Activated naive CD8-positive, alpha-beta T cell (primary cell): Measurements from ENCODE around the gene INPP4B.
"Not testable (repeated sequence)": the region's sequence is repeated elsewhere in the genome, so short reads cannot be mapped to it uniquely, and the experiment has no call there.

Experiments used
- H3K27ac Mint-ChIP-seq: one replicate; pipeline ENCODE4 v1.8.0; 2021; ENCODE audit warnings: mixed read lengths
- H3K27me3 Mint-ChIP-seq: one replicate; pipeline ENCODE4 v1.8.0; 2021; ENCODE audit warnings: mixed read lengths
- H3K36me3 Mint-ChIP-seq: one replicate; pipeline ENCODE4 v1.8.0; 2021; ENCODE audit warnings: mixed read lengths
- H3K4me1 Mint-ChIP-seq: one replicate; pipeline ENCODE4 v1.8.0; 2021; ENCODE audit warnings: low read depth, mixed read lengths
- H3K4me3 Mint-ChIP-seq: one replicate; pipeline ENCODE4 v1.8.0; 2021; ENCODE audit warnings: mild to moderate bottlenecking, mixed read lengths
- H3K9me3 Mint-ChIP-seq: one replicate; pipeline ENCODE4 v1.8.0; 2021; ENCODE audit warnings: low read depth, mixed read lengths

The INPP4B gene

DNA sequence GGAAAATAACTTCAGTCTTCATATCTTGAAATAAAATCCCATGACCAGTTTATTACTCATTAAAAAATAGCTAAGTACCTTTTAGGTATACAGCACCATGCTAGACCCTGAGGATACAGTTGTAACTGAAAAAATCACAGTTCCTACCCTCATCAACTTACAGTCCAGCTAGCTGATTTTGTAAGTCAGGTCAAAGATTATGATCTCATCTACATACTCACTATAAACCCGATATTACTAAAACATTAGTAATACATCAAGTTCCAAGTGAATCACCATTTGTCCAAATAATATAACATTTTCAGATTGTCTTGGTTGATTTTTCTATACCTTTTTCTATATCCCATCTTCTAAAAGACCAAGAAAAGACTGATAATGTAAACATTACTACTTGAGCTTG, 333.9 kb downstream of the INPP4B start:
- H3K27me3 Mint-ChIP-seq = no peaks in the 10 kb centered on the region
- H3K27ac Mint-ChIP-seq = no peak overlapping the region
- no peak overlapping the region for H3K4me3 Mint-ChIP-seq
- no peaks in the 10 kb centered on the region for H3K4me1 Mint-ChIP-seq
- peaks cover 4% of the 10 kb centered on the region for H3K36me3 Mint-ChIP-seq
- no peaks in the 10 kb centered on the region for H3K9me3 Mint-ChIP-seq

DNA sequence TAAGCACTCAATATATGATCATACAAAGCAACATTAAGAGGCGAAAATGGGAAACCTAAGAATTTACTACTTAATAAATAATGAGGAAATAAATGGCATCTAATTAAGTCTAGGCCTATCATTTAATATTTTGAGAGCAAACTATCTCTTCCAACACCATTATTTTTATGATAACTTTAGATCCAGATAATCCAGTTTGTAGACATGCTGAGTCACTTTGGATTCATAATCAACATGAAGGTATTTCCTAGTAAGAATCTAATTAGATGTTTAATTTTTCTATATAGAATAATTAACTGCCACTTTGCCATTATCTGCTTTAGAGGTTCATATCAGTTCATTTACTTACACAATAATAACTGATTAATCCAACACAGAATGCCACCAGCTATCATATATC, 336.2 kb downstream of the INPP4B start:
- Mint-ChIP-seq H3K4me3 (no peak overlapping the region), H3K9me3 (no peaks in the 10 kb centered on the region), H3K36me3 (no peaks in the 10 kb centered on the region), H3K27ac (no peak overlapping the region), H3K4me1 (no peaks in the 10 kb centered on the region), H3K27me3 (no peaks in the 10 kb centered on the region)

DNA sequence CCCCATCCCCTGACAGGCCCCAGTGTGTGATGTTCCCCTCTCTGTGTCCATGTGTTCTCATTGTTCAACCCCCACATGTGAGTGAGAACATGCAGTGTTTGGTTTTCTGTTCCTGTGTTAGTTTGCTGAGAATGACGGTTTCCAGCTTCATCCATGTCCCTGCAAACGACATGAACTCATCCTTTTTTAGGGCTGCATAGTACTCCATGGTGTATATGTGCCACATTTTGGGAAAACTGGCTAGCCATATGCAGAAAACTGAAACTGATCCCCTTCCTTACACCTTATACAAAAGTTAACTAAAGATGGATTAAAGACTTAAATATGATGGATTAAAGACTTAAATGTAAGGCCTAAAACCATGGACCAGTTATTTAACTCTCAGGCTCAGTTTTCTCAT, 336.7 kb downstream of the INPP4B start:
- not testable (repeated sequence) for H3K36me3 Mint-ChIP-seq, H3K27ac Mint-ChIP-seq, H3K27me3 Mint-ChIP-seq, H3K9me3 Mint-ChIP-seq, H3K4me1 Mint-ChIP-seq, H3K4me3 Mint-ChIP-seq

DNA sequence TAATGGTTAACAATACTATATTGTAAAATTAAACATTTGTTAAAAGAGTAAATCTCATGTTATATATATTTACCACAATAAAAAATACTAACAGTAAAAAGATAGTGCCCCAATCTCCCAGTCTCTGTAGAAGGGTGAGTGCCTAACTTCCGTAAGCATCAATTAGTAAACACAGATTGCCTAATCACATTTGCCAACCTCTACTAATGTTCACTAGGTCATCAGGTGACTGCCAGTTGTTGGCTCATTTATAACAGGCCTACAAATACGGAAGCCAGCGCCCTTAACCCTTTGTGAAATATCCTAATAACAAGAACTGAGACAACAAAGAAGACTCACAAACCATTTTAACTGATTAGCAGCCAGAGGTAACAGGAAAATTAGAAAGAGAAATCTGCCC, 345.1 kb downstream of the INPP4B start:
- Mint-ChIP-seq H3K36me3 (peaks cover 2% of the 10 kb centered on the region), H3K4me1 (peaks cover 5% of the 10 kb centered on the region)

DNA sequence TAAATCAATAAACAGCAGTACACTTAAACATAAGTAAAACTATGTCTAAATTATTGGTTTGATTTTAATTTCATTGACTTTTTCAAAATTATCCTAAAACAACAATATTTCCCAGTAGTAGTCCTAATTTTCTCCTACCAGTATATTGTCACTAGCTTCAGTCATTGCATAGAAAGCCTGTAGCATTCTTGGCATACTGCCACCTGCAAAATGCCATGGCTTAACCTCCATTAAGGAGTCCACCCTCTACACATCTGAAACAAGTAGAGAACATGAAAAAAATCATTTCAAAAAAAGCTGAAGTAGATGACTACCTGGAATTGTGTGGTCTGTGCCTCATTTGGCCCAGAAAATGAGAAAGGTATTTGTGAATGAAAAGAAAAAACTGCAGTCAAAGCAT, 348.5 kb downstream of the INPP4B start:
- Mint-ChIP-seq H3K27me3 (no peaks in the 10 kb centered on the region), H3K4me1 (peaks cover 5% of the 10 kb centered on the region), H3K36me3 (peaks cover 2% of the 10 kb centered on the region), H3K9me3 (no peaks in the 10 kb centered on the region), H3K4me3 (no peak overlapping the region), H3K27ac (no peak overlapping the region)

More for the DNA sequence above, 345.1 kb downstream of the INPP4B start:
- Mint-ChIP-seq H3K4me3 (no peak overlapping the region), H3K9me3 (no peaks in the 10 kb centered on the region), H3K27me3 (no peaks in the 10 kb centered on the region), H3K27ac (no peak overlapping the region)

DNA sequence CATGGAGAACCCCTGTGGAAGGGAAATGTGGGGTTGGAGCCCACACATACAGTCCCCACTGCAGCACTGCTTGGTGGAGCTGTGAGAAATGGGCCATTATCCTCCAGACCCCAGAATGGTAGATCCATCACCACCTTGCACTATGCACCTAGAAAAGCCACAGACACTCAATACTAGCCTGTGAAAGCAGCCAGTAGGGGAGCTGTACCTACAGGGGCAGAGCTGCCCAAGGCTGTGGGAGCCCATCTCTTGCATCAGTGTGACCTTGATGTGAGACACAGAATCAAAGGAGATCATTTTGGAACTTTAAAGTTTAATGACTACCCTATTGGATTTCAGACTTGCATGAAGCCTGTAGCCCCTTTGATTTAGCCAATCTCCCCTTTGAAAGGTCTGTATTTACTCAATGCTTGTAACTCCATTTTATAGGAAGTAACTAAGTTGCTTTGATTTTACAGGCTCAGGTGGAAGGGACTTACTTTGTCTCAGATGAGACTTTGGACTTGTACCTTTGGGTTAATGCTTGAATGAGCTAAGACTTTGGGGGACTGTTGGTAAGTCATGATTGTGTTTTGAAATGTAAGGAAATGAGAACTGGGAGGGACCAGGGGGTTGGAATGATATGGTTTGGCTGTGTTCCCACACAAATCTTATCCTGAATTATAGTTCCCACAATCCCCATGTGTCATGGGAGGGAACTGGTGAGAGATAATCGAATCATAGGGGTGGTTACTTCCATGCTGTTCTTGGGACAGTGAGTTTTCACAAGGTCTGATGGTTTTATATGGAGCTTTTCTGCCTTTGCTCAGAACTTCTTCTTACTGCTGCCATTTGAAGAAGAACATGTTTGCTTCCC, 352.6 kb downstream of the INPP4B start:
- Mint-ChIP-seq H3K4me1 (peaks cover 2% of the 10 kb centered on the region), H3K9me3 (peaks cover 5% of the 10 kb centered on the region), H3K27ac (no peak overlapping the region), H3K4me3 (no peak overlapping the region), H3K36me3 (peaks cover 8% of the 10 kb centered on the region), H3K27me3 (no peaks in the 10 kb centered on the region)

DNA sequence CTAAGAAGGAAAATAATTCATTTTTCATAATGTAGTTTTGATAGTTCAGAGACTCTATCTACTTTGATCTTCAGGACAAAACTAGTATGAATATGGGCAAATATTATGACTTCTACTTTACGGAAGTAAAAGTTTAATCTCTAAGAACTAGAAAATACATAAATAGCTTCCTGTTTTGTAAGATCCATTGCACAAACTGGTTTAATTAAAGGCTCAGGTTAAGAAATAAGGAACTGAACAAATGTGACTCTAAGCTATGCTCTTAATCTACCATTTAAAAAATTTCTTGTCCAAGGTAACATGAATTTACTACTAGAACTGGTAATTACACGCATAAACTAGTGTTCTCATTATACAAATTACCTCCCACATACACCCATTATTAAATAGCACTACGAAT, 360.6 kb downstream of the INPP4B start:
- H3K36me3 Mint-ChIP-seq = no peaks in the 10 kb centered on the region
- no peak overlapping the region for H3K27ac Mint-ChIP-seq
- no peaks in the 10 kb centered on the region for H3K27me3 Mint-ChIP-seq
- no peak overlapping the region for H3K4me3 Mint-ChIP-seq
- peaks cover 19% of the 10 kb centered on the region for H3K4me1 Mint-ChIP-seq
- peaks cover 7% of the 10 kb centered on the region for H3K9me3 Mint-ChIP-seq

DNA sequence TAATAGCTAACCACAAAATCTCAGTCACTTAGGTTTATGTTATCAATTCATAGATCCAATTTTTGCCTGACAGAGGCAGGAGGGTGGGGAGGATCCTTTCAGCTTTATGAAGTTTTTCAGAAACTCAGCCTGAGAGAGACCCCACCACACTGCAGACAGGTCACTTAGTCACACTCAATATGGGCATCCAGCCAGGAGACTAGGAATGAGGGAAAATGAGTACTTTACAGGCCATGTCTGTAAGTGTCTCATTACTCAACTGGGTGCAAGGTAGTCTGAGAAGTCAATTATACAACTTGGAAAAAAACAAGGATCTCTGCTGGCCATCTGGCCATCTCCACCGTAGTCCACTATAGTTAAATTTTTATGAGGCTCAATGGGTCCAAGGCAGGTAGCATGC, 365.9 kb downstream of the INPP4B start:
- no peaks in the 10 kb centered on the region for H3K27me3 Mint-ChIP-seq
- no peak overlapping the region for H3K27ac Mint-ChIP-seq
- no peaks in the 10 kb centered on the region for H3K36me3 Mint-ChIP-seq
- peaks cover 18% of the 10 kb centered on the region for H3K4me1 Mint-ChIP-seq
- H3K9me3 Mint-ChIP-seq = peaks cover 4% of the 10 kb centered on the region
- H3K4me3 Mint-ChIP-seq = no peak overlapping the region

DNA sequence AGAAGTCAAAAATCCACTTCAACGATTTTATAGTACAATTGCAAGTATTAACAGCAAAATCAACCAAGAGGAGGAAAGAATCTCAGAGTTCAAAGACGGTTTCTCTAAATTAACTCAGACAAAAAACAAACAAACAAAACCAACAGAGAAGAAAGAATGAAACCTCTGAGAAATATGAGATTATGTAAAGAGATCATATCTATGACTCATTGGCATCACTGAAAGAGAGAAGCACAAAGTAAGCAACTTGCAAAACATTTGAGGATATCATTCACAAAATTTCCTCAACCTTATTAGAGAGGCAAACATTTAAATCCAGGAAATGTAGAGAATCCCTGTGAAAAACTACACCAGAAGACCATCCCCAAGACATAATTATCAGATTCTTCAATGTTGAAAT, 370.4 kb downstream of the INPP4B start:
- Mint-ChIP-seq H3K27ac (no peak overlapping the region), H3K36me3 (no peaks in the 10 kb centered on the region), H3K9me3 (peaks cover 4% of the 10 kb centered on the region), H3K4me3 (no peak overlapping the region), H3K27me3 (no peaks in the 10 kb centered on the region), H3K4me1 (peaks cover 13% of the 10 kb centered on the region)

DNA sequence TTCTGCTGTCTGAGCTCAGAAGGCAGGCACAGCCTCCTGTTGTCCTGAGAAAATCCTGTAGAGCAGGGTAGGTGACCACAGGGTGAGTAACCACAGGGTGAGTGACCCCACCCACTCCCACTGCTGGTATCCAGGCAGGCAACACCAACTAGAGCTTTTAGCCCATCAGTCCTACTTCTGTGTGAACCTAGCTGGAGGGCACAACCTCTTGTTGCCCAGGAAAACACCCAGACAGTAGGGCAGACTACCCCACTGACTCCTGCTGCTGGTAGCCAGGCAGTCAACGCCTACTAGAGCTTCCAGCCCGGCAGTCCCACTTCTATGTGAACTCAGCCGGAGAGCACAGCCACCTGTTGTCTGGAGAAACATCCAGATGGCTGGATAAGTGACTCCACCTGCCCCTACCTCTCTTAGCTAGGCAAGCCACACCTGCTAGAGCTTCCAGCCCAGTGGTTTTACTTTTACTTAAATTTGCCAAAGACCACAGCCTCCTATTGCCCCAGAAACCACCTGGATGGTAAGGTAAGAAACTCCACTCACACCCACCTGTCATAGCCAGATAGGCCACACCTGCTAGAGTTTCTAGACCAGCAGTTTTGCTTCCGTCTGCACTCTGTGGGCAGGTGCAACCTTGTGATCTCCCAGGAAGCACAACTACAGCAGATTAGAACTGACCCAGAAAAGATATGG, 371.6 kb downstream of the INPP4B start:
- Mint-ChIP-seq H3K4me1 (peaks cover 13% of the 10 kb centered on the region), H3K36me3 (no peaks in the 10 kb centered on the region), H3K27ac (no peak overlapping the region), H3K9me3 (peaks cover 4% of the 10 kb centered on the region), H3K4me3 (no peak overlapping the region), H3K27me3 (no peaks in the 10 kb centered on the region)

DNA sequence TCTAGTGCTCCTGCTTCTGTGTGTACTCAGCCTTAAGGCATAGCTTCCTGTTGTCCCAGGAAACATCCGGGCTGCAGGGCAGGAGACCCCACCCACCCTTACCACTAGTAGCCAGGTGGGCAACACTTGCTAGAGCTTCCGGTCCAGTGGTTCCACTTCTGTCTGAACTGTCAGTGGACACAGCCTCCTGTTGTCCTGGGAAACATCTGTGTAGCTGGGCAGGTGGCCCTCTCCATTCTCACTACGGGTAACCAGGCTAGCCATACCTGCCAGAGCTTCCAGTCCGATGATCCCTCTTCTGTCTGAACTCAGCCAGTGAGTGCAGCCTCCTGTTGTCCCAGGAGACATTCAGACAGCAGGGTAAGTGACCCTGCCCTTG, 372.2 kb downstream of the INPP4B start:
- H3K9me3 Mint-ChIP-seq = peaks cover 4% of the 10 kb centered on the region
- H3K27ac Mint-ChIP-seq = no peak overlapping the region
- no peak overlapping the region for H3K4me3 Mint-ChIP-seq
- no peaks in the 10 kb centered on the region for H3K36me3 Mint-ChIP-seq
- H3K27me3 Mint-ChIP-seq = no peaks in the 10 kb centered on the region
- peaks cover 13% of the 10 kb centered on the region for H3K4me1 Mint-ChIP-seq

DNA sequence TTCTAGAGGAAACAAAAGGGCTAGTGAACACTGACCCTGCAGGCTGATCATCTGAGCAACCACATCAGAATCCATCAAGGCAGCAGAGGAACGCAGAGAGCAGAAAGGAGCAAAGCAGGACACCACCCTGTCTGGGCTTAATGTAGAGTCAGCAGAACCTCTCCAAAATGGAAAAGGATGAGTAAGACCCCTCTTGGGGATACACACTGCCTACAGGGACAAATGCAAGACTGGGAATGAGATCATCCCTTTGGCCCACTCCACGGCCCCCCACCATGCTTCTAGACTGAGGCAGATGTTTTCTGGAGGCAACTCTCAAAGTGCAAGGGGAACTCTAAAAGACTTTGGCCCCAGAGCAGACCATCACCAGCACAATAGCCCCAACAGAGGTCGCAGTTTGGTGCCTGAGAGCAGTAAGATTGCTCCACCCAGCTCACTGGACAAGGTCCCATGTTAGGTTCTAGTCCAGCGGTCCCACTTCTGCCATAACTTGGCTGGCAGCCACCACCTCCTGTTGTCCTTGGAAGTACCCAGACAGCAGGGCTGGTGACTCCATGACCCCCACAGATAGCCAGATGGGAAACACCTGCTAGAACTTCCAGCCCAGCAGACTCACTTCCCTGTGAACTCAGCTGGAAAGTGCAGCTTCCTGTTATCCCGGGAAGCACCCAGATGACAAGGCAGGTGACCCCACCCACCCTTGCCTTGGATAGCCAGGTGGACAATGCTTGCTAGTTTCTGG, 372.7 kb downstream of the INPP4B start:
- H3K27me3 Mint-ChIP-seq = no peaks in the 10 kb centered on the region
- H3K27ac Mint-ChIP-seq = no peak overlapping the region
- no peak overlapping the region for H3K4me3 Mint-ChIP-seq
- H3K36me3 Mint-ChIP-seq = no peaks in the 10 kb centered on the region
- H3K9me3 Mint-ChIP-seq = peaks cover 4% of the 10 kb centered on the region
- peaks cover 13% of the 10 kb centered on the region for H3K4me1 Mint-ChIP-seq

DNA sequence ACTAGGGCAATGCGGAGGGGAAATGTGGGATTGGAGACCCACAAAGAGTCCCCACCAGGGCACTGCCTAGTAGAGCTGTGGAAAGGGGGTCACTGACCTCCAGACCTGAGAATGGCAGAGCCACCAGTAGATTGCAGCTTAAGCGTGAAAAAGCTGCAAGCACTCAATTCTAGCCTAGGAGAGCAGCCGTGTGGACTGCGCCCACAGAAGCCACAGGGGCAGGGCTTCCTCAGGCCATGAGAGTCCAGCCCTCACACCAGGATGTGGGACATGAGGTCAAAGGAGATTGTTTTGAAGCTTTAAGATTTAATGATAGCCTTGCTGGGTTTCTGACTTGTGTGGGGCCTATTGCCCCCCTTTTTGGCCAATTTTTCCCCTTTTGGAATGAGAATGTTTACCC, 379.0 kb downstream of the INPP4B start:
- no peaks in the 10 kb centered on the region for H3K27me3 Mint-ChIP-seq
- no peaks in the 10 kb centered on the region for H3K4me1 Mint-ChIP-seq
- peaks cover 7% of the 10 kb centered on the region for H3K9me3 Mint-ChIP-seq
- no peak overlapping the region for H3K4me3 Mint-ChIP-seq
- H3K27ac Mint-ChIP-seq = no peak overlapping the region
- peaks cover 2% of the 10 kb centered on the region for H3K36me3 Mint-ChIP-seq

DNA sequence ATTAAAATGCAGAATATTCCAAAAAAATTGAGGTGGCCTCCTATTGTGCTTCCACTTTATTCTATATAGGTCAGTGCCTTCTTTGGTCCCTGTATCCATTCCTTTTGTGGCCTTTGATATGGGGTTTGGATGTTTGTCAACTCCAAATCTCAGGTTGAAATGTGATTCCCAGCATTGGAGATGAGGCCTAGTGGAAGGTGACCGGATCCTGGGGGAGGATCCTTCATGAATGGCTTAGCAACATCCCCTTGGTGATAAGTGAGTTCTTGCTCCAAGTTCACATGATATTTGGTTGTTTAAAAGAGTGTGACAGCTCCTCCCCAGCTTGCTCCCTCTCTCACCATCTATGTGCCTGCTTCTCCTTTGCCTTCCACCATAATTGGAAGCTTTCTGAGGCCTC, 380.6 kb downstream of the INPP4B start:
- Mint-ChIP-seq H3K36me3 (peaks cover 2% of the 10 kb centered on the region), H3K27ac (no peak overlapping the region)

DNA sequence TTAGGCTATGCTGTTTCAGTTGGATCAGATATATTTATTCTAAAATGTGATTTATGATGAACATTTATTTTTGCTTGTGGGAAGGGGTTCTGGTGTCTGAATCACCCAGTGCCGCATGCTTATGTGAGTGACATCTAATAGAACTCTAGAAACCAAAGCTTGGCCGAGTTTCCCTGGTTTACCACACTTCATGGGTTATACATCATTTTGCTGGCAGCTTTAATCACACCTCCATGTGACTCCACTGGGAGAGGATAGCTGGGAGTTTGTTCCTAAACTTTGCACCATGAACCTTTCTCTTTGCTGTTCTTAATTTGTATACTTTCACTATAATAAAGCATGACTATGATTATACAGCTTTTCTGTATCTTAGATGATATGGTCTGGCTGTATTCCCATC, 382.9 kb downstream of the INPP4B start:
- Mint-ChIP-seq H3K9me3 (peaks cover 7% of the 10 kb centered on the region), H3K36me3 (peaks cover 2% of the 10 kb centered on the region), H3K4me1 (peaks cover 7% of the 10 kb centered on the region), H3K27ac (no peak overlapping the region), H3K27me3 (no peaks in the 10 kb centered on the region), H3K4me3 (no peak overlapping the region)

More for the DNA sequence above, 380.6 kb downstream of the INPP4B start:
- Mint-ChIP-seq H3K4me3 (no peak overlapping the region), H3K27me3 (no peaks in the 10 kb centered on the region), H3K9me3 (peaks cover 7% of the 10 kb centered on the region), H3K4me1 (no peaks in the 10 kb centered on the region)
